ENCODE data around the gene PPFIBP1.

The PPFIBP1 gene

DNA sequence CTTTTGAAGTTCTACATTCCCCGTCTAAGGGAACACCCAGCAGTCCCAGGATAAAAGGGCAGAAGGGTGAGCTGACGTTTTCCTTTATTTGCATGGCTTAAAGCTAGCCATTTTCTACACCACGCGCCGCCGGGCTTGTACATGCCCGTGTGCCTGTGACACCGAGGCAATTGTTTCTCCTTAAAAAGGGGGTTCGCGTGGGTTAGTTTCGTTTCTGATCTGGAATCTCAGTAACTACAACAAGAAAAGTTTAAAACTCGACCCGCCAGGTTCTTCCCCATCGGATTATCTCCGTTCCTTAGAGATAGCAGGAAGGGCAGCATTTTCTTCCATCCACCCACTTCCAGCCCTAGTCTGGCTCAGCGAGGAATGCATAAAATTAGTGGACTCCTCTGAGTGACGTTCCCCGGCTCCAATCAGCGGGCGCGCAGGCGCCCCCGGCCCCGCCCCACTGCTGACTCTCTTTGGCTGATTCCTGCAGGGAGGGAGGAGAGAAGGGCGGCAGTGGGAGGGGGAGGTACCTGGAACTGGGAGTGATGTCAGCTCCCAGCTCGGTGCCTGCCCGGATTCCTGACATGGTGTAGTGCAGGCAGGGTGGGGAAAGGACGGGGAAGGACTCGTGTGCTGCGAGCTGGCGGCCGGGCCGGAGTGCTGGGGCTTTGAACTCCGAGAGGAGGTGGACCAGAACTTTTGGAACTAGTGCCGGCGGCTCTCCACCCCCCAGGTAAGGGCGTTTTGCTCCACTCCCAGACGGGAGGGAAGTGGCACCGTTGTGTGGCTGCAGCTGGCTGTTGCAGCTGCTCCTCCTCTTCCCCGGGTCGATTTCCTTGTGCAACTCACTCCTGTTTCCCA lies at the start of gene PPFIBP1:
PPFIBP1 (plus strand) TSS at position 565 of the 852 bp plus-strand sequence. CDS start 109,191 bp downstream, outside the sequence.
- peak within 1 kb of the TSS; percentile 77 for H3K9ac ChIP-seq (ENCODE audit: low read length)
- H3K27ac ChIP-seq (ENCODE audit: low read length), result peak within 1 kb of the TSS; percentile 36
- H3K4me3 ChIP-seq (ENCODE audit: low read length), result peak within 1 kb of the TSS; percentile 68
- peaks cover 23% of the 10 kb centered on the region for H3K27me3 ChIP-seq (ENCODE audit: control insufficient read depth, insufficient read depth, low read length)
- no peaks in the 10 kb centered on the region for H3K36me3 ChIP-seq (ENCODE audit: control insufficient read depth, low read depth, low read length)
- H3K4me1 ChIP-seq (ENCODE audit: control insufficient read depth, low read depth, low read length), result peaks cover 28% of the 10 kb centered on the region
- H3K9me3 ChIP-seq (ENCODE audit: control insufficient read depth, low read depth, low read length), result no peaks in the 10 kb centered on the region

GRCh38 chr12:27474344-27474743 lies 49.7 kb upstream of the PPFIBP1 start:
- H3K9me3 ChIP-seq (ENCODE audit: control insufficient read depth, low read depth, low read length), result peaks cover 8% of the 10 kb centered on the region
- no peaks in the 10 kb centered on the region for H3K36me3 ChIP-seq (ENCODE audit: control insufficient read depth, low read depth, low read length)
- no peak overlapping the region for H3K4me3 ChIP-seq (ENCODE audit: low read length)
- H3K27me3 ChIP-seq (ENCODE audit: control insufficient read depth, insufficient read depth, low read length), result no peaks in the 10 kb centered on the region
- H3K27ac ChIP-seq (ENCODE audit: low read length), result no peak overlapping the region
- H3K9ac ChIP-seq (ENCODE audit: low read length), result no peak overlapping the region
- no peaks in the 10 kb centered on the region for H3K4me1 ChIP-seq (ENCODE audit: control insufficient read depth, low read depth, low read length)

GRCh38 chr12:27477049-27477448 lies 47.0 kb upstream of the PPFIBP1 start:
- Histone ChIP-seq H3K36me3 (ENCODE audit: control insufficient read depth, low read depth, low read length) (no peaks in the 10 kb centered on the region), H3K27me3 (ENCODE audit: control insufficient read depth, insufficient read depth, low read length) (no peaks in the 10 kb centered on the region), H3K9ac (ENCODE audit: low read length) (no peak overlapping the region), H3K4me3 (ENCODE audit: low read length) (no peak overlapping the region), H3K27ac (ENCODE audit: low read length) (no peak overlapping the region), H3K4me1 (ENCODE audit: control insufficient read depth, low read depth, low read length) (no peaks in the 10 kb centered on the region), H3K9me3 (ENCODE audit: control insufficient read depth, low read depth, low read length) (peaks cover 8% of the 10 kb centered on the region)

DNA sequence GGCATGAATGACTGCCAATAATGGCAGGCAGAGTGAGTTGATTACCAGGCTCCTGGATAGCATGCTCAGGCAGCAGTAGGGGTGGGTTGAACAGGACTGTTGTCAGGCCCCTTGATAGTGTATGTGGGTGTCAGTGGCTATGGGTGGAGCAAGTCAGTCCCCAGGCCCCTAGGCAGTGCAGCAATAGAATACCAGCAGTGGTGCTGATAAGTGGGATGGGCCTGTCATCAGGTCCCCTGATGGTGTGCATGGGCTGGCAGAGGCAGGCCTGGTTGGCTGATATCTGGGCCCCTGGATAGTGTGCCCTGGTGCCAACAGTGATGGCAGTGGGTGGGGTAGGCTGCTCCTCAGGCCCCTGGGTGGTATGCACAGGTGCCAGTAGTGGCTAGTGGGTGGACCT lies 45.1 kb upstream of the PPFIBP1 start:
- H3K9ac ChIP-seq (ENCODE audit: low read length), result no peak overlapping the region
- H3K27me3 ChIP-seq (ENCODE audit: control insufficient read depth, insufficient read depth, low read length), result no peaks in the 10 kb centered on the region
- H3K27ac ChIP-seq (ENCODE audit: low read length), result no peak overlapping the region
- no peaks in the 10 kb centered on the region for H3K4me1 ChIP-seq (ENCODE audit: control insufficient read depth, low read depth, low read length)
- peaks cover 8% of the 10 kb centered on the region for H3K9me3 ChIP-seq (ENCODE audit: control insufficient read depth, low read depth, low read length)
- H3K4me3 ChIP-seq (ENCODE audit: low read length), result no peak overlapping the region
- no peaks in the 10 kb centered on the region for H3K36me3 ChIP-seq (ENCODE audit: control insufficient read depth, low read depth, low read length)

GRCh38 chr12:27480016-27480415 lies 44.0 kb upstream of the PPFIBP1 start:
- no peaks in the 10 kb centered on the region for H3K4me1 ChIP-seq (ENCODE audit: control insufficient read depth, low read depth, low read length)
- no peaks in the 10 kb centered on the region for H3K27me3 ChIP-seq (ENCODE audit: control insufficient read depth, insufficient read depth, low read length)
- peaks cover 8% of the 10 kb centered on the region for H3K9me3 ChIP-seq (ENCODE audit: control insufficient read depth, low read depth, low read length)
- H3K36me3 ChIP-seq (ENCODE audit: control insufficient read depth, low read depth, low read length), result no peaks in the 10 kb centered on the region
- no peak overlapping the region for H3K9ac ChIP-seq (ENCODE audit: low read length)
- H3K27ac ChIP-seq (ENCODE audit: low read length), result no peak overlapping the region
- H3K4me3 ChIP-seq (ENCODE audit: low read length), result no peak overlapping the region

DNA sequence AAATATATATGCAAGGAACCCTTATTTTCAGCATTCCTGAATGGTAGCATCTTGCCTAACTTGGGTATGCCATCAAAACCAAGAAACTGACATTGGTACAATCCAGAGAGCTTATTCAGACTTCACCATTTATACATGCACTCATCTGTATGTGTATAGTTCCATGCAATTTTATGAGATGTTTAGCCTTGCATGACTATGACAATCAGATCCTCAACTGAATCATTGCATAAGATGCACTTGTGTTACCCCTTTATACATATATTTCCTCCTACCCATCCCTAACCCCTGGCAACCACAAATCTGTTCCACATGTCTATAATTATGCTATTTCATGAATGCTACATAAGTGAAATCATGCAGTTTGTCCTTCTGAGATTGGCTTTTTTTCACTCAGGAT lies 37.0 kb upstream of the PPFIBP1 start:
- H3K9ac ChIP-seq (ENCODE audit: low read length), result no peak overlapping the region
- H3K4me1 ChIP-seq (ENCODE audit: control insufficient read depth, low read depth, low read length), result no peaks in the 10 kb centered on the region
- no peak overlapping the region for H3K27ac ChIP-seq (ENCODE audit: low read length)
- no peaks in the 10 kb centered on the region for H3K9me3 ChIP-seq (ENCODE audit: control insufficient read depth, low read depth, low read length)
- no peak overlapping the region for H3K4me3 ChIP-seq (ENCODE audit: low read length)
- no peaks in the 10 kb centered on the region for H3K36me3 ChIP-seq (ENCODE audit: control insufficient read depth, low read depth, low read length)
- no peaks in the 10 kb centered on the region for H3K27me3 ChIP-seq (ENCODE audit: control insufficient read depth, insufficient read depth, low read length)

- Histone ChIP-seq H3K9me3 (ENCODE audit: control insufficient read depth, low read depth, low read length) (no peaks in the 10 kb centered on the region), H3K36me3 (ENCODE audit: control insufficient read depth, low read depth, low read length) (no peaks in the 10 kb centered on the region), H3K4me3 (ENCODE audit: low read length) (no peak overlapping the region), H3K27ac (ENCODE audit: low read length) (no peak overlapping the region), H3K4me1 (ENCODE audit: control insufficient read depth, low read depth, low read length) (no peaks in the 10 kb centered on the region), H3K27me3 (ENCODE audit: control insufficient read depth, insufficient read depth, low read length) (no peaks in the 10 kb centered on the region), H3K9ac (ENCODE audit: low read length) (no peak overlapping the region)
These were observed 35.5 kb upstream of the PPFIBP1 start for GRCh38 chr12:27488479-27488878.

GRCh38 chr12:27491226-27491625 lies 32.8 kb upstream of the PPFIBP1 start:
- H3K9me3 ChIP-seq (ENCODE audit: control insufficient read depth, low read depth, low read length), result no peaks in the 10 kb centered on the region

GRCh38 chr12:27493260-27493940 lies 30.6 kb upstream of the PPFIBP1 start:
- Histone ChIP-seq H3K4me3 (ENCODE audit: low read length) (no peak overlapping the region), H3K36me3 (ENCODE audit: control insufficient read depth, low read depth, low read length) (no peaks in the 10 kb centered on the region), H3K27me3 (ENCODE audit: control insufficient read depth, insufficient read depth, low read length) (no peaks in the 10 kb centered on the region), H3K27ac (ENCODE audit: low read length) (no peak overlapping the region), H3K9ac (ENCODE audit: low read length) (no peak overlapping the region), H3K9me3 (ENCODE audit: control insufficient read depth, low read depth, low read length) (no peaks in the 10 kb centered on the region), H3K4me1 (ENCODE audit: control insufficient read depth, low read depth, low read length) (no peaks in the 10 kb centered on the region)

More at GRCh38 chr12:27491226-27491625, 32.8 kb upstream of the PPFIBP1 start:
- no peak overlapping the region for H3K4me3 ChIP-seq (ENCODE audit: low read length)
- H3K9ac ChIP-seq (ENCODE audit: low read length), result no peak overlapping the region
- no peaks in the 10 kb centered on the region for H3K4me1 ChIP-seq (ENCODE audit: control insufficient read depth, low read depth, low read length)
- H3K27ac ChIP-seq (ENCODE audit: low read length), result no peak overlapping the region
- no peaks in the 10 kb centered on the region for H3K36me3 ChIP-seq (ENCODE audit: control insufficient read depth, low read depth, low read length)
- no peaks in the 10 kb centered on the region for H3K27me3 ChIP-seq (ENCODE audit: control insufficient read depth, insufficient read depth, low read length)

GRCh38 chr12:27497446-27497845 lies 26.6 kb upstream of the PPFIBP1 start:
- no peaks in the 10 kb centered on the region for H3K36me3 ChIP-seq (ENCODE audit: control insufficient read depth, low read depth, low read length)
- no peaks in the 10 kb centered on the region for H3K9me3 ChIP-seq (ENCODE audit: control insufficient read depth, low read depth, low read length)
- H3K27me3 ChIP-seq (ENCODE audit: control insufficient read depth, insufficient read depth, low read length), result no peaks in the 10 kb centered on the region
- H3K9ac ChIP-seq (ENCODE audit: low read length), result no peak overlapping the region
- no peak overlapping the region for H3K4me3 ChIP-seq (ENCODE audit: low read length)
- H3K27ac ChIP-seq (ENCODE audit: low read length), result no peak overlapping the region
- no peaks in the 10 kb centered on the region for H3K4me1 ChIP-seq (ENCODE audit: control insufficient read depth, low read depth, low read length)

GRCh38 chr12:27498149-27498548 lies 25.9 kb upstream of the PPFIBP1 start:
- H3K36me3 ChIP-seq (ENCODE audit: control insufficient read depth, low read depth, low read length), result no peaks in the 10 kb centered on the region
- no peak overlapping the region for H3K9ac ChIP-seq (ENCODE audit: low read length)
- H3K27ac ChIP-seq (ENCODE audit: low read length), result no peak overlapping the region
- H3K9me3 ChIP-seq (ENCODE audit: control insufficient read depth, low read depth, low read length), result no peaks in the 10 kb centered on the region
- H3K4me3 ChIP-seq (ENCODE audit: low read length), result no peak overlapping the region
- no peaks in the 10 kb centered on the region for H3K4me1 ChIP-seq (ENCODE audit: control insufficient read depth, low read depth, low read length)
- H3K27me3 ChIP-seq (ENCODE audit: control insufficient read depth, insufficient read depth, low read length), result no peaks in the 10 kb centered on the region
